T-helper 22 cell (primary cell): ENCODE data around the gene GLIS1.

Experiments
- DNase-seq: peaks from one replicate; pipeline ENCODE4 v3.0.0-alpha.2; 2020; ENCODE audit warnings: low read depth

GLIS1 gene

GRCh38 chr1:53678938-53679825 is 59.8 kb downstream of the GLIS1 start:
- DNase-seq: no peak

- DNase-seq: no peak
Measured at GRCh38 chr1:53678507-53678906, 60.5 kb downstream of the GLIS1 start.

GRCh38 chr1:53678046-53678445 is 60.9 kb downstream of the GLIS1 start:
- DNase-seq: no peak

- no peak for DNase-seq
Measured at GRCh38 chr1:53677486-53677885, 61.5 kb downstream of the GLIS1 start.

- DNase-seq: no peak
Measured at GRCh38 chr1:53672785-53673184, 66.2 kb downstream of the GLIS1 start.

- DNase-seq: no peak
Measured at GRCh38 chr1:53672243-53672642, 66.7 kb downstream of the GLIS1 start.

GRCh38 chr1:53669621-53670191 is 69.3 kb downstream of the GLIS1 start:
- DNase-seq: no peak

GRCh38 chr1:53666566-53666965 is 72.4 kb downstream of the GLIS1 start:
- DNase-seq: no peak

- no peak for DNase-seq
Measured at GRCh38 chr1:53665996-53666395, 73.0 kb downstream of the GLIS1 start.

GRCh38 chr1:53663529-53664300 is 75.2 kb downstream of the GLIS1 start:
- DNase-seq: no peak

GRCh38 chr1:53662951-53663350 is 76.0 kb downstream of the GLIS1 start:
- no peak for DNase-seq

GRCh38 chr1:53662169-53662568 is 76.8 kb downstream of the GLIS1 start:
- DNase-seq: no peak

- no peak for DNase-seq
Measured at GRCh38 chr1:53661496-53661895, 77.5 kb downstream of the GLIS1 start.

GRCh38 chr1:53660666-53661065 is 78.3 kb downstream of the GLIS1 start:
- no peak for DNase-seq

GRCh38 chr1:53659436-53659835 is 79.5 kb downstream of the GLIS1 start:
- DNase-seq: no peak

GRCh38 chr1:53658489-53659230 is 80.3 kb downstream of the GLIS1 start:
- DNase-seq: no peak

GRCh38 chr1:53657891-53658396 is 81.0 kb downstream of the GLIS1 start:
- no peak for DNase-seq

- no peak for DNase-seq
Measured at GRCh38 chr1:53657531-53657805, 81.5 kb downstream of the GLIS1 start.

GRCh38 chr1:53656747-53657530 is 82.0 kb downstream of the GLIS1 start:
- no peak for DNase-seq

- DNase-seq: no peak
Measured at GRCh38 chr1:53655931-53656746, 82.8 kb downstream of the GLIS1 start.
